ENCODE results near the gene KLRG1. TPM values are rescaled to one million over a fixed set of nuclear protein-coding genes. Genes with fewer than 3 reads are reported as not detected.

Gene KLRG1
- total and polyA plus RNA-seq, 2 donors (not counting 1 experiment from before 2014, with no cell fraction given) = 3.7 to 3.9 TPM

GRCh38 chr12:9052610-9053009, 63.3 kb downstream of the KLRG1 start:
- DNase-seq (no peak), ATAC-seq (ENCODE audit: low read depth) (no peak)
- no peaks in the 10 kb centered on the region for H3K4me1 Mint-ChIP-seq
- no CpG with 5 or more reads among the region's 1 CpG for WGBS (ENCODE audit: insufficient coverage)
- no peak overlapping the region for H3K4me3 Mint-ChIP-seq
- Histone ChIP-seq H3K27me3 (replicated peaks in 1 of 4; ENCODE audit: control extremely low read depth in 1 of 4, control insufficient read depth in 3 of 4, insufficient read depth in 4 of 4, low read length in 3 of 4) (no peaks in the 10 kb centered on the region), H4K20me1 (ENCODE audit: control insufficient read depth, insufficient read depth, low read length, poor library complexity, severe bottlenecking) (no peaks in the 10 kb centered on the region), H3K36me3 (replicated peaks in 1 of 2; ENCODE audit: control extremely low read depth in 1 of 2, control insufficient read depth in 1 of 2, extremely low read depth in 1 of 2, insufficient read depth in 2 of 2, low read length in 1 of 2) (no peaks in the 10 kb centered on the region), H3K4me2 (replicated peaks; ENCODE audit: low read depth, low read length, poor library complexity, severe bottlenecking) (no peak overlapping the region), H3K9ac (ENCODE audit: low read length) (no peak overlapping the region), H3K4me3 (ENCODE audit: control extremely low read depth in 1 of 5, extremely low read depth in 1 of 5, insufficient read depth in 1 of 5, low read depth in 2 of 5, low read length in 4 of 5) (no peak overlapping the region), H3K4me1 (ENCODE audit: control insufficient read depth in 2 of 2, insufficient read depth in 2 of 2, low read length in 2 of 2) (no peaks in the 10 kb centered on the region), H3K79me2 (ENCODE audit: control insufficient read depth, insufficient read depth, low read length) (no peaks in the 10 kb centered on the region), H2AFZ (ENCODE audit: insufficient read depth, low read depth, low read length, poor library complexity, severe bottlenecking) (no peak overlapping the region), H3K27ac (ENCODE audit: low read length in 2 of 2) (no peak overlapping the region), H3K9me3 (ENCODE audit: control extremely low read depth in 1 of 3, control insufficient read depth in 2 of 3, insufficient read depth in 1 of 3, low read length in 2 of 3) (no peaks in the 10 kb centered on the region)
- H3K27ac Mint-ChIP-seq = no peak overlapping the region
- ChIA-PET POLR2A (no interaction called here), CTCF (no interaction called here)
- peaks cover 18% of the 10 kb centered on the region for H3K27me3 Mint-ChIP-seq
- intact Hi-C loops (cut with micrococcal nuclease) = no loop called here
- TF ChIP-seq EZH2 (IDR thresholded peaks at IDR 0.05; ENCODE audit: borderline replicate concordance, insufficient read depth, low read depth, low read length, poor library complexity, severe bottlenecking) = no peak
- TF ChIP-seq, protein P1, sequence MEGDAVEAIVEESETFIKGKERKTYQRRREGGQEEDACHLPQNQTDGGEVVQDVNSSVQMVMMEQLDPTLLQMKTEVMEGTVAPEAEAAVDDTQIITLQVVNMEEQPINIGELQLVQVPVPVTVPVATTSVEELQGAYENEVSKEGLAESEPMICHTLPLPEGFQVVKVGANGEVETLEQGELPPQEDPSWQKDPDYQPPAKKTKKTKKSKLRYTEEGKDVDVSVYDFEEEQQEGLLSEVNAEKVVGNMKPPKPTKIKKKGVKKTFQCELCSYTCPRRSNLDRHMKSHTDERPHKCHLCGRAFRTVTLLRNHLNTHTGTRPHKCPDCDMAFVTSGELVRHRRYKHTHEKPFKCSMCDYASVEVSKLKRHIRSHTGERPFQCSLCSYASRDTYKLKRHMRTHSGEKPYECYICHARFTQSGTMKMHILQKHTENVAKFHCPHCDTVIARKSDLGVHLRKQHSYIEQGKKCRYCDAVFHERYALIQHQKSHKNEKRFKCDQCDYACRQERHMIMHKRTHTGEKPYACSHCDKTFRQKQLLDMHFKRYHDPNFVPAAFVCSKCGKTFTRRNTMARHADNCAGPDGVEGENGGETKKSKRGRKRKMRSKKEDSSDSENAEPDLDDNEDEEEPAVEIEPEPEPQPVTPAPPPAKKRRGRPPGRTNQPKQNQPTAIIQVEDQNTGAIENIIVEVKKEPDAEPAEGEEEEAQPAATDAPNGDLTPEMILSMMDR (IDR thresholded peaks at IDR 0.05) = no peak
- no peaks in the 10 kb centered on the region for H3K9me3 Mint-ChIP-seq (ENCODE audit: insufficient read depth)

Other genes starting within 250 kb of the KLRG1 start
- gene A2ML1, start 166.9 kb upstream of the KLRG1 start, total RNA-seq = not detected in 2 replicates
- gene A2ML1, start 166.9 kb upstream of the KLRG1 start, polyA plus RNA-seq = not detected in 2 replicates
- gene PHC1, start 75.0 kb upstream of the KLRG1 start, total RNA-seq = 59.8 and 64.2 TPM in 2 replicates
- 78.2 and 86.9 TPM in 2 replicates for gene PHC1, start 75.0 kb upstream of the KLRG1 start, polyA plus RNA-seq
- 199 and 204 TPM in 2 replicates for gene M6PR, start 39.9 kb upstream of the KLRG1 start, total RNA-seq
- 56.8 and 58.8 TPM in 2 replicates for gene M6PR, start 39.9 kb upstream of the KLRG1 start, polyA plus RNA-seq
- gene A2M, start 126.4 kb downstream of the KLRG1 start, total RNA-seq = not detected in 2 replicates
- gene A2M, start 126.4 kb downstream of the KLRG1 start, polyA plus RNA-seq = 0.04 and 0.26 TPM in 2 replicates
- gene PZP, start 218.8 kb downstream of the KLRG1 start, total RNA-seq = not detected in 2 replicates
- not detected in 2 replicates for gene PZP, start 218.8 kb downstream of the KLRG1 start, polyA plus RNA-seq